ENCODE data around the gene ZNF883.

DNA sequence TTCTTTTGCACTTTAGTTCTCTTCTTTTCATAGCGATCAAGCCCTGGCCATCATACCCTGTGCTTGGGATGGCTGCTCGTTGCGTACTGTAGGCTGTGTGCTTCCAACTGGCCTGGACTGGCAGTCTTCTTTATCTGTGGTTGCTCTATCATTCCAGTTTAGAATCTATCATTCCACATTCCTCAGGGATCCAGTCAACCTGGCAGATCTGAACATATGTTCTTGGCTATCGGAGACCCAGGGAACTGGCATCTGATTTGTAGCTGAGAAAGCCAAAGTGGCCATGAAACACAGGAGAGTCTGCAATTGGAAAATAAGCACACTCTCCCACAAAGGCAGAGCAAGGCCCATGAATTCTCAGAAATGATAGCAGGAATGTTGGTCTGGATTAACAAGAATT lies 98.7 kb downstream of the ZNF883 start:
- TF ChIP-seq, protein P1, sequence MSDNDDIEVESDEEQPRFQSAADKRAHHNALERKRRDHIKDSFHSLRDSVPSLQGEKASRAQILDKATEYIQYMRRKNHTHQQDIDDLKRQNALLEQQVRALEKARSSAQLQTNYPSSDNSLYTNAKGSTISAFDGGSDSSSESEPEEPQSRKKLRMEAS (CRISPR knock-in tag; IDR thresholded peaks at IDR 0.05) = no peak
- TF ChIP-seq, protein P2, sequence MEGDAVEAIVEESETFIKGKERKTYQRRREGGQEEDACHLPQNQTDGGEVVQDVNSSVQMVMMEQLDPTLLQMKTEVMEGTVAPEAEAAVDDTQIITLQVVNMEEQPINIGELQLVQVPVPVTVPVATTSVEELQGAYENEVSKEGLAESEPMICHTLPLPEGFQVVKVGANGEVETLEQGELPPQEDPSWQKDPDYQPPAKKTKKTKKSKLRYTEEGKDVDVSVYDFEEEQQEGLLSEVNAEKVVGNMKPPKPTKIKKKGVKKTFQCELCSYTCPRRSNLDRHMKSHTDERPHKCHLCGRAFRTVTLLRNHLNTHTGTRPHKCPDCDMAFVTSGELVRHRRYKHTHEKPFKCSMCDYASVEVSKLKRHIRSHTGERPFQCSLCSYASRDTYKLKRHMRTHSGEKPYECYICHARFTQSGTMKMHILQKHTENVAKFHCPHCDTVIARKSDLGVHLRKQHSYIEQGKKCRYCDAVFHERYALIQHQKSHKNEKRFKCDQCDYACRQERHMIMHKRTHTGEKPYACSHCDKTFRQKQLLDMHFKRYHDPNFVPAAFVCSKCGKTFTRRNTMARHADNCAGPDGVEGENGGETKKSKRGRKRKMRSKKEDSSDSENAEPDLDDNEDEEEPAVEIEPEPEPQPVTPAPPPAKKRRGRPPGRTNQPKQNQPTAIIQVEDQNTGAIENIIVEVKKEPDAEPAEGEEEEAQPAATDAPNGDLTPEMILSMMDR (IDR thresholded peaks at IDR 0.05 in 2 of 3, conservative IDR thresholded peaks at IDR 0.05 in 1 of 3; ENCODE audit: insufficient read depth in 2 of 3, low read depth in 1 of 3, low read length in 3 of 3) = no peak
- TF ChIP-seq SMAD1 (IDR thresholded peaks at IDR 0.05; ENCODE audit: low read depth, low read length, partially characterized antibody) (no peak), PKNOX1 (IDR thresholded peaks at IDR 0.05) (no peak), SMC3 (conservative IDR thresholded peaks at IDR 0.05; ENCODE audit: insufficient read depth, low read depth, low read length) (no peak), NFRKB (IDR thresholded peaks at IDR 0.05; ENCODE audit: low read depth) (no peak), CGGBP1 (CRISPR knock-in tag; IDR thresholded peaks at IDR 0.05) (no peak), ZNF263 (CRISPR knock-in tag; IDR thresholded peaks at IDR 0.05; ENCODE audit: borderline replicate concordance) (no peak), YY1 (IDR thresholded peaks at IDR 0.05; ENCODE audit: borderline replicate concordance in 1 of 3, control insufficient read depth in 1 of 3, extremely low read depth in 1 of 3, insufficient read depth in 3 of 3, insufficient read length in 1 of 3, insufficient replicate concordance in 2 of 3, low read depth in 1 of 3, low read length in 2 of 3) (no peak), PHF21A (IDR thresholded peaks at IDR 0.05; ENCODE audit: borderline replicate concordance, low read depth) (no peak), POLR2A (conservative IDR thresholded peaks at IDR 0.05) (no peak)

All from K562 (cell line).